OCI-LY7 (cell line): ENCODE results near the gene ECSIT. TPM values are rescaled to one million over a fixed set of nuclear protein-coding genes. Genes with fewer than 3 reads are reported as not detected.
A peak's percentile ranks its signal among the peaks of the same experiment; 100 is the strongest.

Experiments used
- BruUV-seq: library from RNA; stranded (reverse); fragments of 400-500 nt; replicated peaks from 2 replicates; lab custom pipeline; 2021; lab: Mats Ljungman, UMichigan
- CTCF ChIA-PET: fragments of 300-600 bp; sonication (Branson Sonifier 250); formaldehyde crosslinking; loops from one replicate; lab custom pipeline; 2022; ENCODE audit warnings: antibody characterized with exemption; ENCODE audit not compliant: unreplicated experiment; lab: Charles Lee
- POLR2A ChIA-PET: fragments of 300-600 bp; sonication (Branson Sonifier 250); formaldehyde crosslinking; loops from one replicate; lab custom pipeline; 2022; ENCODE audit warnings: antibody characterized with exemption; lab: Charles Lee
- DNase-seq: peaks from one replicate; pipeline ENCODE4 v3.0.0-alpha.2; 2015; ENCODE audit warnings: low spot score
- H2AFZ ChIP-seq: fragments of 200-600 bp; sonication (generic), shearing (Covaris generic); 2 replicates; pipeline ENCODE4 v1.6.1; 2014; ENCODE audit warnings: mild to moderate bottlenecking, antibody characterized with exemption, low read length, moderate library complexity
- H3K27ac ChIP-seq: fragments of 200-600 bp; sonication (generic); 2 replicates; pipeline ENCODE4 v1.5.1; 2014; ENCODE audit warnings: mixed run types, low read depth, mild to moderate bottlenecking, moderate library complexity, low read length, inconsistent platforms; ENCODE audit not compliant: poor library complexity, severe bottlenecking
- H3K36me3 ChIP-seq: fragments of 200-600 bp; sonication (generic); 2 replicates; pipeline ENCODE4 v1.6.1; 2014; ENCODE audit warnings: mild to moderate bottlenecking, antibody characterized with exemption, low read length, moderate library complexity, mixed read lengths; ENCODE audit not compliant: insufficient read depth
- H3K4me1 ChIP-seq: fragments of 200-600 bp; sonication (generic); 2 replicates; pipeline ENCODE4 v1.5.1; 2014; ENCODE audit warnings: mild to moderate bottlenecking, low read length; ENCODE audit not compliant: insufficient read depth, poor library complexity, severe bottlenecking
- H3K4me2 ChIP-seq: fragments of 200-600 bp; sonication (generic); 2 replicates; pipeline ENCODE4 v1.6.1; 2014; ENCODE audit warnings: mild to moderate bottlenecking, low read length
- H3K4me3 ChIP-seq: fragments of 200-600 bp; sonication (generic); 2 replicates; pipeline ENCODE4 v1.5.1; 2014; ENCODE audit warnings: mild to moderate bottlenecking, low read depth, low read length; ENCODE audit not compliant: poor library complexity, severe bottlenecking
- H3K79me2 ChIP-seq: fragments of 200-600 bp; sonication (generic); 2 replicates; pipeline ENCODE4 v1.6.1; 2016; ENCODE audit warnings: low read depth, mild to moderate bottlenecking, low read length, moderate library complexity, mixed read lengths; ENCODE audit not compliant: insufficient read depth
- H3K9me2 ChIP-seq: fragments of 200-600 bp; sonication (generic); 2 replicates; pipeline ENCODE4 v1.6.1; 2016; ENCODE audit warnings: mild to moderate bottlenecking, low read length, mixed read lengths; ENCODE audit not compliant: insufficient read depth
- H3K9me3 ChIP-seq: fragments of 200-600 bp; sonication (generic); 2 replicates; pipeline ENCODE4 v1.6.1; 2014; ENCODE audit warnings: mild to moderate bottlenecking, mixed run types, low read length, mixed read lengths
- H4K20me1 ChIP-seq: fragments of 200-600 bp; sonication (generic); 2 replicates; pipeline ENCODE4 v1.6.1; 2014; ENCODE audit warnings: mild to moderate bottlenecking, antibody characterized with exemption, low read length, moderate library complexity, mixed read lengths; ENCODE audit not compliant: insufficient read depth
- CTCF ChIP-seq: fragments of 200-600 bp; sonication (generic); conservative IDR thresholded peaks from 2 replicates; pipeline ENCODE4 v1.5.1; 2014; ENCODE audit warnings: mild to moderate bottlenecking, antibody characterized with exemption, low read length, moderate library complexity, mixed read lengths
- EZH2phosphoT487 ChIP-seq: fragments of 200-600 bp; sonication (generic); IDR thresholded peaks from 2 replicates; pipeline ENCODE4 v1.6.1; 2018; ENCODE audit warnings: low read depth, borderline replicate concordance, mild to moderate bottlenecking, mixed run types, antibody characterized with exemption, low read length, moderate library complexity, mixed read lengths
- intact Hi-C: fragments of 100-400 bp; cut with micrococcal nuclease; formaldehyde crosslinking; loops from one replicate; pipeline ENCODE4 v1.10.0; 2022; ENCODE audit not compliant: unreplicated experiment
- total RNA-seq, 2 experiments: library from RNA; depleted of rRNA in 1 of 2; stranded (reverse); fragments of >200 nt in 1 of 2; shearing (Covaris generic) in 1 of 2; gene quantifications; 2 replicates each; pipeline ENCODE4 v1.2.3, GENCODE V29; 2014 to 2022

Gene ECSIT
- total RNA-seq, 2 experiments from 2014 or later, result 40.6 to 59.5 TPM

GRCh38 chr19:11504502-11505031 lies 24.4 kb downstream of the ECSIT start:
- Histone ChIP-seq H2AFZ (peak overlapping the region; percentile 33; the same call in 1 of the 2 replicates), H3K79me2 (peaks cover 11% of the 10 kb centered on the region; the same call in 1 of the 2 replicates), H3K27ac (no peak overlapping the region), H3K9me2 (no peaks in the 10 kb centered on the region), H3K36me3 (0 out of 2 replicates have a peak, but pooled peaks cover 3% of the 10 kb centered on the region), H3K4me1 (peaks cover 23% of the 10 kb centered on the region), H3K9me3 (no peaks in the 10 kb centered on the region), H3K4me3 (peak overlapping the region; percentile 82), H4K20me1 (no peaks in the 10 kb centered on the region), H3K4me2 (peak overlapping the region; percentile 90)
- BruUV-seq, result no TSS peak
- POLR2A ChIA-PET, result interaction anchor here (0.6 kb wide), 1 partner anchor 9 kb away, joined by 6 read pairs; no protein-coding TSS in a partner anchor
- intact Hi-C loops, result loop anchor here (1.0 kb wide), 1 partner anchor 24 kb away; no protein-coding TSS in a partner anchor
- no peak for DNase-seq
- TF ChIP-seq EZH2phosphoT487, result no peak
- TF ChIP-seq CTCF, result no peak
- CTCF ChIA-PET, result no interaction called here

- no TSS peak for BruUV-seq
- Histone ChIP-seq H3K4me1 (peaks cover 7% of the 10 kb centered on the region), H3K9me3 (no peaks in the 10 kb centered on the region), H3K27ac (no peak overlapping the region), H3K4me3 (no peak overlapping the region), H3K79me2 (peaks cover 6% of the 10 kb centered on the region; the same call in 1 of the 2 replicates), H3K9me2 (no peaks in the 10 kb centered on the region), H3K36me3 (peaks cover 22% of the 10 kb centered on the region), H4K20me1 (no peaks in the 10 kb centered on the region), H3K4me2 (no peak overlapping the region), H2AFZ (no peak overlapping the region)
- intact Hi-C loops, result no loop called here
- ChIA-PET CTCF (no interaction called here), POLR2A (no interaction called here)
- no peak for TF ChIP-seq EZH2phosphoT487
- DNase-seq, result no peak
These were observed 29.0 kb downstream of the ECSIT start for GRCh38 chr19:11499890-11500420.

- Histone ChIP-seq H3K4me1 (peaks cover under 1% of the 10 kb centered on the region), H3K9me3 (no peaks in the 10 kb centered on the region), H3K9me2 (no peaks in the 10 kb centered on the region), H3K79me2 (peaks cover under 1% of the 10 kb centered on the region; the same call in 1 of the 2 replicates), H3K4me3 (no peak overlapping the region), H4K20me1 (no peaks in the 10 kb centered on the region), H2AFZ (no peak overlapping the region), H3K4me2 (no peak overlapping the region), H3K27ac (no peak overlapping the region), H3K36me3 (peaks cover 27% of the 10 kb centered on the region)
- BruUV-seq, result no TSS peak
- intact Hi-C loops, result no loop called here
- TF ChIP-seq EZH2phosphoT487 (no peak), CTCF (no peak)
- no peak for DNase-seq
- POLR2A ChIA-PET, result no interaction called here
- CTCF ChIA-PET, result no interaction called here
These were observed 29.7 kb downstream of the ECSIT start for GRCh38 chr19:11499220-11499726.
